ENCODE results near the gene CDKL1. TPM values are rescaled to one million over a fixed set of nuclear protein-coding genes. Genes with fewer than 3 reads are reported as not detected.
A peak's percentile ranks its signal among the peaks of the same experiment; 100 is the strongest.
"Not testable (repeated sequence)": the region's sequence is repeated elsewhere in the genome, so short reads cannot be mapped to it uniquely, and the experiment has no call there.

The CDKL1 gene
- polyA plus RNA-seq, 3 donors: 1.2 to 2.5 (median 1.3) TPM

DNA sequence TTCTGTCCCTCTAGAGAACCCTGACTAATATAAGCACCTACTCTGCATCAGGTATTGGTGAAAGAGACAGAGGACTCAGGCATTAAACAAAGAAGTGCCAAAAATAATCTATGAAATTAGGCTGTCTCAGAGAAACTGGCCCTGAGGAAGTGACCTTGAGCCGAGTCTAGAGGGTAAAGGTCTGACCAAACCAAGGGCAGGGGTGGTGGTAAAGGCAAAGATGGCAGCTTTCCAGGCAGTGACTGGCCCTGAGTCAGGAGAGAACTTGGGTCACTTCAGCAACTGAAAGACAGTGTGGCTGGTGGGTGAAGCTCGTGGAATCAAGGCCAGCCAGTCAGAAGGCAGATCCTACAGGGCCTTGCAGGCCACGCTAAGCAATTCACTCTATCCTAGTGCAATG is 30.6 kb downstream of the CDKL1 start:
- intact Hi-C loops (cut with micrococcal nuclease): no loop called here
- Mint-ChIP-seq H3K9me3 (peaks cover 0 to 11% (median 6%) of the 10 kb centered on the region in 7 donors), H3K27me3 (ENCODE audit: low read depth in 3 of 3) (peaks cover 1 to 4% (median 2%) of the 10 kb centered on the region in 3 donors), H3K27ac (no peak overlapping the region), H3K36me3 (peaks cover 0 to 3% of the 10 kb centered on the region in 2 donors), H3K4me1 (peaks cover 27% of the 10 kb centered on the region), H3K4me3 (no peak overlapping the region)
- Histone ChIP-seq H3K27ac (ENCODE audit: low read depth in 1 of 2, low read length in 2 of 2) (no peak overlapping the region), H3K4me1 (ENCODE audit: control insufficient read depth in 1 of 2, insufficient read depth in 2 of 2, low read length in 2 of 2) (peaks cover 15 to 16% of the 10 kb centered on the region in 2 donors), H3K4me3 (replicated peaks in 1 of 3; ENCODE audit: low read depth in 2 of 3, low read length in 3 of 3) (no peak overlapping the region), H4K20me1 (ENCODE audit: insufficient read depth, low read length) (no peaks in the 10 kb centered on the region), H3K9me3 (replicated peaks in 1 of 2; ENCODE audit: control insufficient read depth in 1 of 2, insufficient read depth in 1 of 2, low read length in 2 of 2) (no peaks in the 10 kb centered on the region), H3K27me3 (ENCODE audit: control insufficient read depth in 2 of 2, insufficient read depth in 2 of 2, low read length in 2 of 2) (no peaks in the 10 kb centered on the region), H2AFZ (ENCODE audit: insufficient read depth, low read depth, low read length, poor library complexity, severe bottlenecking) (no peak overlapping the region), H3K9ac (ENCODE audit: insufficient read depth, low read length, poor library complexity, severe bottlenecking) (no peak overlapping the region), H3K79me2 (ENCODE audit: insufficient read depth, low read length) (no peaks in the 10 kb centered on the region), H3K4me2 (replicated peaks; ENCODE audit: extremely low read depth, low read length, poor library complexity, severe bottlenecking) (no peak overlapping the region), H3K36me3 (replicated peaks in 1 of 2; ENCODE audit: control insufficient read depth in 1 of 2, insufficient read depth in 2 of 2, low read length in 2 of 2) (no peaks in the 10 kb centered on the region)
- no peak for TF ChIP-seq CTCF (IDR thresholded peaks at IDR 0.05)
- no peak for DNase-seq
- WGBS (ENCODE audit: insufficient coverage): 89% methylated on average over 3 of the region's 3 CpGs

- H3K4me3 Mint-ChIP-seq; H3K27ac ChIP-seq (ENCODE audit: low read depth in 1 of 2, low read length in 2 of 2); H3K9me3 Mint-ChIP-seq; H3K36me3 ChIP-seq (replicated peaks in 1 of 2; ENCODE audit: control insufficient read depth in 1 of 2, insufficient read depth in 2 of 2, low read length in 2 of 2); H3K36me3 Mint-ChIP-seq; H3K9me3 ChIP-seq (replicated peaks in 1 of 2; ENCODE audit: control insufficient read depth in 1 of 2, insufficient read depth in 1 of 2, low read length in 2 of 2); H3K9ac ChIP-seq (ENCODE audit: insufficient read depth, low read length, poor library complexity, severe bottlenecking); H3K79me2 ChIP-seq (ENCODE audit: insufficient read depth, low read length); H2AFZ ChIP-seq (ENCODE audit: insufficient read depth, low read depth, low read length, poor library complexity, severe bottlenecking); intact Hi-C loops (cut with micrococcal nuclease); H3K4me3 ChIP-seq (replicated peaks in 1 of 3; ENCODE audit: low read depth in 2 of 3, low read length in 3 of 3); DNase-seq; H3K27me3 ChIP-seq (ENCODE audit: control insufficient read depth in 2 of 2, insufficient read depth in 2 of 2, low read length in 2 of 2); H4K20me1 ChIP-seq (ENCODE audit: insufficient read depth, low read length); H3K4me2 ChIP-seq (replicated peaks; ENCODE audit: extremely low read depth, low read length, poor library complexity, severe bottlenecking); H3K27me3 Mint-ChIP-seq (ENCODE audit: low read depth in 3 of 3): not testable (repeated sequence)
- WGBS (ENCODE audit: insufficient coverage): 100% methylated on average over 4 of the region's 7 CpGs
- Mint-ChIP-seq H3K27ac (peak overlapping the region in 1 of 7 donors; percentile 47), H3K4me1 (peaks cover 27% of the 10 kb centered on the region)
- H3K4me1 ChIP-seq (ENCODE audit: control insufficient read depth in 1 of 2, insufficient read depth in 2 of 2, low read length in 2 of 2): peaks cover 15 to 16% of the 10 kb centered on the region in 2 donors
Observed at GRCh38 chr14:50365572-50365971, 31.1 kb downstream of the CDKL1 start.
